KOPT-K1 (cell line): Measurements from ENCODE around the gene IQSEC2.

Experiments used
- H3K27ac ChIP-seq: fragments of 200-600 bp; sonication (generic); 2 replicates; pipeline ENCODE4 v1.5.1; 2016; ENCODE audit warnings: antibody characterized with exemption, mild to moderate bottlenecking, low read depth, low read length; ENCODE audit not compliant: poor library complexity, severe bottlenecking
- H3K36me3 ChIP-seq: fragments of 200-600 bp; sonication (generic); 2 replicates; pipeline ENCODE4 v1.5.1; 2017; ENCODE audit warnings: antibody characterized with exemption, mild to moderate bottlenecking, low read length, moderate library complexity; ENCODE audit not compliant: insufficient read depth
- H3K9me3 ChIP-seq: fragments of 200-600 bp; sonication (generic); 2 replicates; pipeline ENCODE4 v1.5.1; 2017; ENCODE audit warnings: antibody characterized with exemption, low read length, mild to moderate bottlenecking; ENCODE audit not compliant: insufficient read depth, poor library complexity, severe bottlenecking

Gene IQSEC2

DNA sequence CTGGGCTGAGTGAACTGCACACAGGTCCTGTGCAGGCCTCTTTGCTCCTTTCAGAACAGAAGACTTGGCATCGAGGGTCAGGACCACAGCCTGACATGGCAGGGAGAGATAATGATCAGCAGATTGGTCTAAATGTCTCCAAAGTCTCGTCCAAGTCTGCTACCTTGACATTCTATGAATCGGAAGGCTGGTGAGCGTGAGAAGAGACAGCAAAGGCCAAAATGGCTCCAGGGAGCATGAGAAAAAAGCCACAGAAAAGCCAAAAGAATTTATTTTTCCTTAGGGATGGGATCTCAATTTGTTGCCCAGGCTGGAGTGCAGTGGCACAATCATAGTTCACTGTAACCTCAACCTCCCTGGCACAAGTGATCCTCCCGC, 32.3 kb upstream of the IQSEC2 start:
- no peak overlapping the region for H3K27ac ChIP-seq
- no peaks in the 10 kb centered on the region for H3K9me3 ChIP-seq
- no peaks in the 10 kb centered on the region for H3K36me3 ChIP-seq

GRCh38 chrX:53312946-53313727, 31.8 kb upstream of the IQSEC2 start:
- H3K36me3 ChIP-seq: no peaks in the 10 kb centered on the region

DNA sequence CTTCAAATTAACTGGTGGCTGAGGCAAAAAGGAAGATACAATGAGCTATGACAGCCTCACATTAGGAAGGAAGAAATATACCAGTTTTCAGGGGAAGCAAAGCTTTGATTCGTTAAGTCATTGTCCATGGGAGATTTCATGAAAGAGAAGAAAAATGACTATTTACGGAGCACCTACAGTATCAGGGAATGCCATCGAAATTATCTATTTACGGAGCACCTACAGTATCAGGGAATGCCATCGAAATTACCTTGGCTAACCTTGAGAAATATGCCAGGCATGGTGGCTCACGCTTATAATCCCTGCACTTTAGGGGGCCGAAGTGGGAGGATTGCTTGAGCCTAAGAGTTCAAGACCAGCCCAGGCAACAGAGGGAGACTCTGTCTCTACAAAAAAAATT, 28.5 kb upstream of the IQSEC2 start:
- Histone ChIP-seq H3K9me3 (no peaks in the 10 kb centered on the region), H3K36me3 (no peaks in the 10 kb centered on the region), H3K27ac (no peak overlapping the region)

More at GRCh38 chrX:53312946-53313727, 31.8 kb upstream of the IQSEC2 start:
- Histone ChIP-seq H3K27ac (no peak overlapping the region), H3K9me3 (no peaks in the 10 kb centered on the region)

DNA sequence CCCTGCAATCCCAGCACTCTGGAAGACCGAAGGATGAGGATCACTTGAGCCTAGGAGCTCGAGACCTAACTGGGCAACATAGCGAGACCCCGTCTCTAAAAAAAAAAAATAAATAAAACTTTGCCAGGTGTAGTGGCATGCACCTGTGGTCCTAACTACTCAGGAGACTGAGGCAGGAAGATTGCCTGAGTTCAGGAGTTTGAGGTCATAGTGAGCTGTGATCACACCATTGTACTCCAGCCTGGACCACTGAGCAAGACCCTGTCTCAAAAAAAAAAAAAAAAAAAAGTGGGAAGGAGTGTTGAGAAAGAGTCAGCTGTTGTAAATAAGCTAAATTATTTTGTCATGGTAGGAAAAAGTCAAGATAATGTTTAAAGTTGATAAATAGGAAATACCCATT, 27.5 kb upstream of the IQSEC2 start:
- Histone ChIP-seq H3K9me3 (no peaks in the 10 kb centered on the region), H3K36me3 (no peaks in the 10 kb centered on the region), H3K27ac (no peak overlapping the region)

DNA sequence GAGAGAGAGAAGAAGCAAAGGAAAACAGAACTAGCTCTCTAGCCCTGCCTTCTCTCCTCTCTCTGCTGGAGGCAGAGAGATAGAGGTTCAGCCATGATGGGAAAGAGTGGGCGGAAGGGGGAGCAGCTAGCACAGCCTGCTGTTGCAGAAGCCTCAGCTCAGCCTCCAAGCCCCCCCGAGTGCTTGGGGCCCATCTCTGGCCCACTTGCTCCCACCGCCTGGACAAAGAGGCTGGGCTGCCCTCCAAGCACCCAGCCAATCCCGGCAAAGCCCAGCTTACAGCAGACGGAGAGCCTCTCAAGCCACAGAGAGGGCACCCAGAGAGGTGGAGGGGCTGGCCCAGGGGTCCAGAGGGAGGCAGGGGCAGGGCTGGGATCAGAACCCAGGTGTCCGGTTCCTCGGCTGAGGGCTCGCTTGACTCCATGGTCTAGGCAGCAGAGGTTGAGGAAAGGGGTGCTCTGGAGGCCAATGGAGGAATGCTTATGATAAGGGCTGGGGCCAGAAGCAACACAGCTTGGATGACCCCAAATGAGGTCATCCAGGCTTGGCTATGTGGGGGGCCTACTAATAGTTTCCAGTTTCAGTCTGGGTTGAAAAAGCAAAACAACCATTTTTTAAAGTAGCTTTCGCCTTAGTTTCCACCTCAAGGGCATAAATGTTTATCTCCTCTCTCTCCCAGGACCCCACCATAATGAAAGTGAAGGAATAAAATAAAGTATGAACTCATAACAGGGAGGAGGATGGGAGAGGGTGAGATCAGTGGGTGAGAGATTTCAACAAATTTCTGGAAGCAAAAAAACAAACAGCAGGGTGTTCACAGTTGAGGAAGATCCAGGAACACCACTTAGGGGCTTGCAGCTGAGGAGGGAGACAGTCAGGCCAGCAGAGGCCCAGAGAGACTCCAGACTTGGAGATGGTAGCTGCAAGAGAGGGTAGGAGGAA, 24.9 kb upstream of the IQSEC2 start:
- Histone ChIP-seq H3K9me3 (no peaks in the 10 kb centered on the region), H3K27ac (no peak overlapping the region)

DNA sequence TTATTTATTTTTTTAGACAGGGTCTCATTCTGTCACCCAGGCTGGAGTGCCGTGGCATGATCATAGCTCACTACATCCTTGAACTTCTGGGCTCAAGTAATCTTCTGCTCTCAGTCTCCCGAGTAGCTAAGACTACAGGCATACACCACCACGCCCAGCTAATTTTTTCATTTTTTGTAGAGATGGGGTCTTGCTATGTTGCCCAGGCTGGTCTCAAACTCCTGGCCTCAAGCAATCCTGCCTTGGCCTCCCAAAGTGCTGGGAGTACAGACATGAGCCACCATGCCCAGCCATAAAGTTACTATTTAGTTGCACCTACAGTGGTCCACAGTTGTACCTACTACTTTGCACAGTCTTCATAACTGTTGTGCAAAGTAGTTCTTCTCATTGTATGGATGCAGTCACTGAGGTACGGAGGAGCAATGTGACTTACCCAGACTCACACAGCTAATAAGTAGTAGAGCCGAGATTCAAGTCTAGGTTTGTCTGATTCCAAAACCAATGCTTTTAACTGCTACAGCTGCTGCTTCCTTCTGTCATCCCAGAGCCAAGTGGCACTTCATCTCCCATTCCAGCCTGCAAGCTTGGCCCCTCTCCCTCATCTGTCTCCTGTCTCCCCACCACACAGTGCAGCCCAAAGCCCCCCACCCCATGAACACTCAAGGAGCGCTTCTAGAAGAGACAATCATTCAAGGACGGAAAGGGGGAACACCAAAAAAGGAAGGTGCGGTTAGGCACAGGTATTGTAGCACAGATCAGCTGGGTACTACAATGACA, 24.0 kb upstream of the IQSEC2 start:
- H3K27ac ChIP-seq: no peak overlapping the region
- H3K9me3 ChIP-seq: no peaks in the 10 kb centered on the region
- no peaks in the 10 kb centered on the region for H3K36me3 ChIP-seq

More for the DNA sequence above, 24.9 kb upstream of the IQSEC2 start:
- no peaks in the 10 kb centered on the region for H3K36me3 ChIP-seq

DNA sequence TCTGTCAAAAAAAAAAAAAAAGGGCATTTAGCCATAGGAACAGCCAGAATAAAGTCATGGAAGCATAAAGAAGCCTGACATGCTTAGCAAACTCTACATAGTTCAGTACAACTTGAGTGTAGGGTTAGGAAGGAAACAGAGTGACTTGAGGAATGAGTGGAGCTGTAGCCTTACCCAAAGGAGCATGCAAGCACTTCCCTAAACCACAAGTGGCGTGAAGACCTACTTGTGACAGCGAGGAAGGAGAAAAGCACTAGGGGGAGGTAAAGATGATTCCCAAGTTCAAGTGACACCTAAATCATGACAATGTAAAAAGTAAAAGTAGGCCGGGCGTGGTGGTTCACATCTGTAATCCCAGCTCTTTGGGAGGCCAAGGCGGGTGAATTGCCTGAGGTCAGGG, 21.8 kb upstream of the IQSEC2 start:
- Histone ChIP-seq H3K27ac (no peak overlapping the region), H3K36me3 (no peaks in the 10 kb centered on the region), H3K9me3 (no peaks in the 10 kb centered on the region)

GRCh38 chrX:53300157-53300556, 18.8 kb upstream of the IQSEC2 start:
- H3K27ac ChIP-seq: no peak overlapping the region
- no peaks in the 10 kb centered on the region for H3K36me3 ChIP-seq
- no peaks in the 10 kb centered on the region for H3K9me3 ChIP-seq

GRCh38 chrX:53294024-53294648, 12.8 kb upstream of the IQSEC2 start:
- no peak overlapping the region for H3K27ac ChIP-seq
- no peaks in the 10 kb centered on the region for H3K36me3 ChIP-seq
- H3K9me3 ChIP-seq: no peaks in the 10 kb centered on the region

DNA sequence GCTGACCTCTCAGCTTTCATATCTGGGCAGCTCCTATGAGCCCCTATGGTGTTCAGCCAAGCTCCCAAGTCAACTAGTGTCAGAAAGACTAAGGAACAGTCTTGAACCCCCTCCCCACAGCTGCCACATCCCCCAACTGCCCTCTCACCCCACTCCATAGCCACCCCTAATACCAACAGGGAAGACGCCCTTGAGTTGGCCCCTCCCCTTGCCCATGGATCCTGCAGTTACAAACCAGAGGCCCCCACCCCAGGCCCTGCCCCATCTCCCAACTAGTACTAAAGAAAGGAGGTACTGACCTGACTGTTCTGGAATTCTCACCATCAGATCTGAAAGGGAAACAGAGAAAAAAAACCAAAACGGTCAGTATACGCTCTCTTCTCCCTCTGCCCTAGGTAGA, 10.2 kb upstream of the IQSEC2 start:
- Histone ChIP-seq H3K36me3 (no peaks in the 10 kb centered on the region), H3K27ac (no peak overlapping the region), H3K9me3 (no peaks in the 10 kb centered on the region)

DNA sequence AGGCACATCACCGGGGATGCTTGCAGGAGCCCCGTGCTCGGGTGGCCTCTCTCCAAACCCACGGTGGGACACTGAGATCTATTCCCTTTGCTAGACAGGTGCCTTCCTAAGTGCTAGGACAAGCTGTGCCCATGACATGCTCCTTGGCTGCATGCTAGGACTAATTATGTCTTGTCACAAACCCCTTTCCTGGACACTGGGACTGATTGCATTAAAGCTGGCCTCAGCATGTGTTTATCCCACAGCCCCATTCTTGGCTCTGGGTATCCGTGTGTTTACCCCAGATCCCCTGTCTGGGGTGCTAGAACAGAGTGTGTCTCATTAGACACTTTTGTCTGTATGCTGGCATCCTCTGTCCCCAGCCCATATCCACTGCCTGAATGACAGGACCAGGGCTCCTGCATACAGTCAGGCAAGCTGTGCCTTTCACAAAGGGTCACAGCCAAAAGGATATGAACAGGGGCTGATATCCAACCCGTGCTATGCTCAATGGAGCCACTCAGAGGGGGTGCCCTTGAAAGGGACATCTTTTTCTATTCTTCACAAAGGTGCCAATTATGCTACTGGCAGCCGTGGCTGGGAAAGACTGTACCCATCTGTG, 9.2 kb upstream of the IQSEC2 start:
- no peaks in the 10 kb centered on the region for H3K36me3 ChIP-seq
- H3K9me3 ChIP-seq: no peaks in the 10 kb centered on the region
- H3K27ac ChIP-seq: no peak overlapping the region

GRCh38 chrX:53288189-53288588, 6.8 kb upstream of the IQSEC2 start:
- H3K36me3 ChIP-seq: no peaks in the 10 kb centered on the region
- H3K27ac ChIP-seq: peak overlapping the region; percentile 54

DNA sequence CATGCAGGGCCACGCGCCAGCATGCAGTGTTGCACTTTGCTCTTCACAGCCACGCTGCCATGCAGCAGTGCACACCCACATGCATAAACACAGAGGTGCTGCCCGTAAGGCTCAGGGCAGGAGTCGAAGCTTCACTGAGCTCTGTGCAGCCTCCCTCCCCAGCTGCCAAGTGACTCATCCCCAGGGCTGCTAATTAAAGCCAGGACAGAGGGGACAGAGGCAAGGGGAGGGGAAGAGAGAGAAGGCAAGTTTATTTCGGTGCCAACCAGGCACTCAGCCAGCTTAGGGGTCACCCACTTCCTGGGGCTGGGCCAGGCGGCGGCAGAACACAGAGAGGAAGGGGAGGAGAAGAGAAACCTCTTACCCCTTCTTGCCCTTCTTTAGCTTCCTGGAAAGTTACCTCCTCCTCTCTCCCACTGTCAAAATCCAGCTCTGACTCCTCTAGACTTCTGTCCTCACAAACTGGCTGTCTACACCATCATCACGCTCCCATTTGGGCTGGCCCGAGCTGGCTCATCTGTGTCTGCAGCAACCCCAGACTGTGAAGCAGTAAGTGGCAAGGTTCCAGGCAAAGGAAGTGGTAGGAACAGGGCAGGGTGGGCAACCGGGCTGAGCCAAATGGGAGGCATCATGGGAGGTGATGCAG, 6.2 kb upstream of the IQSEC2 start:
- Histone ChIP-seq H3K27ac (peak overlapping the region; percentile 54), H3K36me3 (no peaks in the 10 kb centered on the region)

More at GRCh38 chrX:53288189-53288588, 6.8 kb upstream of the IQSEC2 start:
- H3K9me3 ChIP-seq: no peaks in the 10 kb centered on the region

GRCh38 chrX:53286171-53286570, 4.8 kb upstream of the IQSEC2 start:
- no peaks in the 10 kb centered on the region for H3K9me3 ChIP-seq
- H3K27ac ChIP-seq: no peak overlapping the region
- no peaks in the 10 kb centered on the region for H3K36me3 ChIP-seq

More for the DNA sequence above, 6.2 kb upstream of the IQSEC2 start:
- H3K9me3 ChIP-seq: no peaks in the 10 kb centered on the region
